BLaER1 (cell line): Measurements from ENCODE around the gene NDE1.
"Not testable (repeated sequence)": the region's sequence is repeated elsewhere in the genome, so short reads cannot be mapped to it uniquely, and the experiment has no call there.

Source experiments
- H3K27ac ChIP-seq: shearing (Covaris generic); formaldehyde crosslinking; 2 replicates; pipeline ENCODE4 v1.8.1; 2022
- H3K27me3 ChIP-seq: shearing (Covaris generic); formaldehyde crosslinking; 2 replicates; pipeline ENCODE4 v1.8.1; 2022
- H3K36me3 ChIP-seq: shearing (Covaris generic); formaldehyde crosslinking; 2 replicates; pipeline ENCODE4 v1.8.1; 2022
- H3K4me1 ChIP-seq: shearing (Covaris generic); formaldehyde crosslinking; 2 replicates; pipeline ENCODE4 v1.8.1; 2022
- H3K4me2 ChIP-seq: shearing (Covaris generic); formaldehyde crosslinking; 2 replicates; pipeline ENCODE4 v1.8.1; 2022
- H3K4me3 ChIP-seq: shearing (Covaris generic); formaldehyde crosslinking; 2 replicates; pipeline ENCODE4 v1.8.1; 2022
- H3K9ac ChIP-seq: shearing (Covaris generic); formaldehyde crosslinking; 2 replicates; pipeline ENCODE4 v1.8.1; 2022
- H3K9me3 ChIP-seq: shearing (Covaris generic); formaldehyde crosslinking; 2 replicates; pipeline ENCODE4 v1.8.1; 2022
- H4K20me1 ChIP-seq: shearing (Covaris generic); formaldehyde crosslinking; 2 replicates; pipeline ENCODE4 v1.8.1; 2022
- Cebpa-rat ChIP-seq: shearing (Covaris generic); IDR thresholded peaks from 2 replicates; pipeline ENCODE4 v1.8.1; 2022

NDE1 gene

DNA sequence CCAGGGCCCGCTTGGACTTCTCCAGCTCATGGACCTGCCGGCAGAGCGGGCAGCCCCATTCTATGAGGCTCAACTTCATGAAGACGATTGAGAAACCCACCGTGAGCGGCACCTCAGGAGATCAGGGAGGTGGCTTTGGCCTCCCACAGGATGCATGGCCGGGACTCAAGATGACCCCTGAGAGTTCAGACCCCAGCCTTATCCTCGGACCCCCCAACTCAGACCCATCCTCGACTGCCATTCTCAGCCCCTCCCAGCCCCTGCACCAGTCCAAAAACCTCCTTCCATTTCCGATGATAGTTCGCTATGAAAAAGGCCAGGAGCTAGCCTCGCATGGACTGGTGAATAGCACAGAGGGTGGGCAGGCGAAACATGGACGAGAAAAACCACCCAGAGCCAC lies 71.0 kb downstream of the NDE1 start:
- no peak overlapping the region for H3K4me2 ChIP-seq

DNA sequence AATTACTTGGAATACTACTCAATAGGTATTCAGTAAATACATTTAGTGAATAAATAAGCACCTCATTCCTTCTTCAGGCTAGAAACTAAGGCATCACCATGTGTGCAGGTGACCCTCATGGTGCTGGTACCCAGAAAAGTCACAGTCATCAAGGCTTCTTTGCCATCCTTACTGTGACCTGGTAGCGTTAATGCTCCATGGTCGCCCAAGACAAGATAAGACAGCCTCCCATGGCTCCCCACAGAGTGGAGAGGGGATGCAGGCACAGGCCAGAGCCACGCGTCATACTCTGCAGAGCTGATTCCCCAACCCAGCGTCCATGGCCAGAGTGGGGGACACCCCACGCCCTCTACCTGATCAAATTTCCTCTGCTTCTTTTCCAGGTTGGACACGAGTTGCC lies 73.8 kb downstream of the NDE1 start:
- H3K9ac ChIP-seq, result no peak overlapping the region
- no peak overlapping the region for H3K4me2 ChIP-seq
- H3K9me3 ChIP-seq, result no peaks in the 10 kb centered on the region
- H3K4me1 ChIP-seq, result peaks cover 13% of the 10 kb centered on the region
- H3K36me3 ChIP-seq, result peaks cover 66% of the 10 kb centered on the region
- H3K27ac ChIP-seq, result no peak overlapping the region
- H3K4me3 ChIP-seq, result no peak overlapping the region
- TF ChIP-seq Cebpa-rat, result no peak
- peaks cover 8% of the 10 kb centered on the region; the same call in 1 of the 2 replicates for H4K20me1 ChIP-seq
- H3K27me3 ChIP-seq, result no peaks in the 10 kb centered on the region

More for the DNA sequence above, 71.0 kb downstream of the NDE1 start:
- H3K9me3 ChIP-seq, result no peaks in the 10 kb centered on the region
- no peak overlapping the region for H3K4me3 ChIP-seq
- no peaks in the 10 kb centered on the region for H3K27me3 ChIP-seq
- H3K27ac ChIP-seq, result no peak overlapping the region
- H3K36me3 ChIP-seq, result peaks cover 75% of the 10 kb centered on the region
- no peak for TF ChIP-seq Cebpa-rat
- peaks cover 8% of the 10 kb centered on the region; the same call in 1 of the 2 replicates for H4K20me1 ChIP-seq
- no peak overlapping the region for H3K9ac ChIP-seq
- H3K4me1 ChIP-seq, result peaks cover 13% of the 10 kb centered on the region

DNA sequence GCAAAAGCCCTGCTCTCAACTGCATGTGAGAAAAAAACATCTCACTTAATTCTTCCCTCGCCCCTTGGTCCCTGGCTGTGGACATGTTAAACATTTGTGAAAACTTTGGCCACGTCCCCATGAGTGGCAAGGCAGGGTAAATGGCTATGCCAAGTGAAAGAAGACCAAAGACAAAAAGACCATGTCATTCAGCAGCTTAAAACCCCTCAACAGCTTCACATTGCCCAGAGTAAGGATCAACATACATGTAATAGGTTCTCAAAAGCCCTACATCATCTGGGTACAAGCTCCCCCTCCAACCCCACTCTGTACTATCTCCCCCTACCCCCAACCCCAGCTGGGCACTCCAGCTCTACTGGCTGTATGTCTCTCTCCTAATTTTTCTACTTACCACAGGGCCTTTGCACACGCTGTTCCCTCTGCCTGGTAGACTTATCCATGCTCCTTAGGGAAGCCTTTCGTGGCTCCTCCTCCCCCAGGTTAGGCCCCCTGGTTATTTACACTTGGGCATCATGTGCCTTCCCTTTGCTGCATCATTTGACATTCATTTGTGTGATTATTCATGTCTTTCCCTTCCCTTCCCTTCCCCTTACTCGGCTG lies 75.7 kb downstream of the NDE1 start:
- Histone ChIP-seq H3K4me3 (no peak overlapping the region), H3K9ac (no peak overlapping the region), H3K27ac (no peak overlapping the region), H3K36me3 (peaks cover 65% of the 10 kb centered on the region), H3K9me3 (no peaks in the 10 kb centered on the region), H4K20me1 (no peaks in the 10 kb centered on the region), H3K4me1 (no peaks in the 10 kb centered on the region), H3K4me2 (no peak overlapping the region), H3K27me3 (no peaks in the 10 kb centered on the region)
- TF ChIP-seq Cebpa-rat, result no peak

DNA sequence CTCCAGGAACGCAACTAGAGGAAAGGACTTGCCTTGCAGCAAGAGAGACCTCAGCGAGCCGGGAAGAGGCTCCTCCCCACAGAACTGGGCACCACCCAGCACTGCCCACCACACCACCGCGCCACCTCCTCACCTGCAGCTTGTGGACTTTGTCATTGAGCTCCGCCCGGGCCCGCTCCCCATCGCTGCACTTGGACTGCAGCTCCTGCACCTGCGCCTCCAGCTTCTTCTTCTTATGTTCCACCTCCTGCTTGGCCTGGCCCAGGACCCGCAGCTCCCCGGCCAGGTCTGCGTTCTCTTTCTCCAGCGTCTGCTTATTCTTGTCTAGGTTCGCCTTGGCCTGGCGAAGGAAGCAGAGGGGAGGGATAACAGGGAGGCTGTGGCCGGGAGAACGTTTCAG lies 76.7 kb downstream of the NDE1 start:
- Histone ChIP-seq H3K4me3 (no peak overlapping the region), H3K4me1 (no peaks in the 10 kb centered on the region), H3K4me2 (no peak overlapping the region), H3K9ac (no peak overlapping the region), H3K27ac (no peak overlapping the region), H3K36me3 (peaks cover 55% of the 10 kb centered on the region), H4K20me1 (no peaks in the 10 kb centered on the region), H3K9me3 (no peaks in the 10 kb centered on the region), H3K27me3 (no peaks in the 10 kb centered on the region)
- TF ChIP-seq Cebpa-rat, result no peak

DNA sequence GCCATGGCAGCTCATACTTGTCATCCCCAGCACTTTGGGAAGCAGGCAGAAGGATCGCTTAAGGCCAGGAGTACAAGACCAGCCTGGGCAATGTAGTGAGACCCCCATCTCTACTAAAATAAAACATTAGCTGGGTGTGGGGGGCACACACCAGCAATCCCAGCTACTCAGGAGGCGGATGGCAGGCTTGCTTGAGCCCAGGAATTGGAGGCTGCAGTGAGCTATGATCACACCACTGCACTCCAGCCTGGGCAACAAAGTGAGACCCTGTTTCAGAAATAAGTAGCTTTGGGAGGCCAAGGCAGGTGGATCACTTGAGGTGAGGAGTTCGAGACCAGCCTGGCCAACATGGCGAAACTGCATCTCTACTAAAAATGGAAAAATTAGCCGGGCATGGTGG lies 77.7 kb downstream of the NDE1 start:
- not testable (repeated sequence) for H3K9me3 ChIP-seq, H3K4me1 ChIP-seq, H3K9ac ChIP-seq, H3K27me3 ChIP-seq, H3K27ac ChIP-seq, H3K4me3 ChIP-seq, H3K4me2 ChIP-seq, H4K20me1 ChIP-seq
- H3K36me3 ChIP-seq, result peaks cover 52% of the 10 kb centered on the region

DNA sequence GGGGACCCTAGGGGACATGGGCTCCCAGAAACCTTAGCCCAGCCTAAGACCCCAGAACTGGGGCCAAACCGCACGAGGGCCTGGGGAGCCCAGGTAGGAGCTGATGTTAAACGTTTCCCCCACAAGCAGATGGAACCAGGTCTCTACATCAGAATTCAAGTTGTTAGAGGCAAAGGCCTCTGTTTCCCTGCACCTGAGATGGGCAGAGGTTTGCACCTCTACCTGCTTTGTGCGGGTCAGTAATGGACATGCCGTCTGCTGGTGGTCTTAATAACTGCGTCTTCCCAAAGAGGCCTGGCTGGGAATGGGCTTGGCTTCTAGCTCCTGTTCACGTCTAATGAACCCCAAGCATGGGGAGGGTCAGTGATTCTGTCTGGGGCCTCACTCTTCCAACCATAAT lies 79.1 kb downstream of the NDE1 start:
- Histone ChIP-seq H4K20me1 (no peaks in the 10 kb centered on the region), H3K27me3 (no peaks in the 10 kb centered on the region), H3K9ac (no peak overlapping the region), H3K9me3 (no peaks in the 10 kb centered on the region), H3K27ac (no peak overlapping the region), H3K4me1 (no peaks in the 10 kb centered on the region), H3K4me3 (no peak overlapping the region), H3K4me2 (no peak overlapping the region), H3K36me3 (peaks cover 54% of the 10 kb centered on the region)
- no peak for TF ChIP-seq Cebpa-rat

DNA sequence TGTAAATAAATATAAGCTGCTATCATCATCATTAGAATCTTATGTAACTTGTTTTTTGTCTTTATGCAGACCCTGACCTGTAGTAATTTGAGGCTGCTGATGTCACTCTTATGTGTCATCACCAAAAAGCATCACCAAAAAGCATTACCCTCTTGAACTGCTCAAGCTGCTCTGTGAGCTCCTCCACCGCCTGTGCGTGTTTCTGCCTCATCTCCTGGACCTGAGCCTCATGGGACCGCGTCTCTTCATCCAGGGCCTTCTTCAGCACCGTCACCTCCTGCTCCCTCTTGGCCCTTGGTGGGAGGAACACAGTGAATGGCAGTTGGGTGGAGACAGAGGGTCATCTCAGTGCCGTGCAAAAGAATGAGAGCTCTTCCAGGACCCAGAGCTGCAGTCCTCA lies 82.4 kb downstream of the NDE1 start:
- no peak overlapping the region for H3K9ac ChIP-seq
- TF ChIP-seq Cebpa-rat, result no peak

DNA sequence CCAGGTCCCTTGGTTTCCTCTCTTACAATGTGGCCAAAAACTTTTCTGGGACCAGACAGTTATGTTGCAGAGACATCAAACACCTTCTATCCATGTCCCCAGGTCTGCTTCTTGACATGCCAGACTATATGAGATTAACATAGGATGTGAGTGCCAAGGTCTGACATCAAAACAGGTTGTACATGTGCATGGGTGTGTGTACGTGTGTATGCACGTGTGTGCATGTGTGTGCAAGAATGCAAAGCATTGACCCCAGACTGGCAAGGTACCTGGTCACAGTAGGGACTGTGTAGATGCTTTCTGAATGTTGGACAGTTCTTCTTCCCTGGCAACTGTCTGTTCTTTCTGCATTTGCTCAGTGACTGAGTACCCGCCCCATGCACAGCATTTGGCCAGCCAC lies 85.6 kb downstream of the NDE1 start:
- H3K4me1 ChIP-seq, result peaks cover 35% of the 10 kb centered on the region
- no peak overlapping the region for H3K4me3 ChIP-seq
- no peak for TF ChIP-seq Cebpa-rat
- no peak overlapping the region for H3K27ac ChIP-seq
- no peaks in the 10 kb centered on the region for H3K27me3 ChIP-seq
- H3K9ac ChIP-seq, result no peak overlapping the region
- H3K4me2 ChIP-seq, result no peak overlapping the region
- H3K36me3 ChIP-seq, result peaks cover 20% of the 10 kb centered on the region
- H4K20me1 ChIP-seq, result no peaks in the 10 kb centered on the region
- peaks cover under 1% of the 10 kb centered on the region; the same call in 1 of the 2 replicates for H3K9me3 ChIP-seq

More for the DNA sequence above, 82.4 kb downstream of the NDE1 start:
- Histone ChIP-seq H3K4me1 (peaks cover 8% of the 10 kb centered on the region), H3K36me3 (peaks cover 31% of the 10 kb centered on the region), H4K20me1 (no peaks in the 10 kb centered on the region), H3K27me3 (no peaks in the 10 kb centered on the region), H3K9me3 (no peaks in the 10 kb centered on the region), H3K4me2 (no peak overlapping the region), H3K4me3 (no peak overlapping the region), H3K27ac (no peak overlapping the region)

DNA sequence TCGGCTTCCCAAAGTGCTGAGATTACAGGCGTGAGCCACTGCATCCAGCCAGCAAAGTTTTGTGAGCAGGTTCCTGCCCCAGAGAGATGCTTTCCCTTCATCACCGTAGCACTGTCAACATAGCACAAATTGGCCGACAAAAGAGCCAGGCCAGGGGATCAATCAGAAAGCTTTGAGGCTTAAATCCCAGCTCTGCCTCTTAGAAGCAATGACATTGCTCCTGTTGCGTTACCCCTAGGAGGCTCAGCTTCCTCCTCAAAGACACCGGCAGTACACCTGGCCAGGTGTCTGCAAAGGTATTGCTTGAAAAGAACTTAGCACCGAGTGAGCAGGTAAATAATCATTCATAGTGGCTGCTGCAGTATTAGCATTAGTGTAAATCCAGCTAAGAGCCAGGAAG lies 86.5 kb downstream of the NDE1 start:
- Histone ChIP-seq H3K36me3 (peaks cover 28% of the 10 kb centered on the region), H3K4me2 (no peak overlapping the region), H3K27me3 (no peaks in the 10 kb centered on the region), H3K4me1 (peaks cover 44% of the 10 kb centered on the region), H3K9ac (no peak overlapping the region), H3K4me3 (no peak overlapping the region), H3K27ac (no peak overlapping the region), H4K20me1 (no peaks in the 10 kb centered on the region), H3K9me3 (peaks cover 6% of the 10 kb centered on the region; the same call in 1 of the 2 replicates)
- no peak for TF ChIP-seq Cebpa-rat

DNA sequence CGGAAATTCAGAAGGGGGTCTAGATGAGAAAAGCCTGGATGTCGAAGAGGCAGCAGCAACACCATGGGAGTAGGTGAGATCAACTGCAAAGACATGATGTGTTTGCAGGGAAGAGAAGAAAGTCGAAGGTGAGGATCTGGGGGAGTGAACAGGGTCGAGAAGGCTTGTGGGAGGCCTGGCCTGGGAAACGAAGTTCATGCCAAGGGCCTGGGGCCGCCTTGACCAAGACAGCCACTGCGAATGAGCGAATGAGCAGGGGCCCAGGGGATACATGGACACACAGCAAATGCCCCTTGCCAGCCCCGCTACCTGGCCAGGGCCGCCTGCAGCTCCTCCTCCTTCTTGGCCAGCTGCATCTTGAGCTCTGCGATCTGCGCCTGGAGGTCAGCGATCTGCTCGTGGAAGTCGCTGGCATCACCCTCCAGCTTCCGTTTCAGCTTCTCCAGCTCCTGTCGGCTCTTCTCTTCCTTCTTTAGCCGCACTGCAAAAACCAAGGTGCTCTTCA lies 87.1 kb downstream of the NDE1 start:
- Histone ChIP-seq H3K36me3 (peaks cover 28% of the 10 kb centered on the region), H3K27ac (no peak overlapping the region), H3K9me3 (peaks cover 6% of the 10 kb centered on the region; the same call in 1 of the 2 replicates), H3K4me1 (peaks cover 51% of the 10 kb centered on the region), H4K20me1 (no peaks in the 10 kb centered on the region), H3K27me3 (no peaks in the 10 kb centered on the region), H3K4me3 (peak overlapping the region; percentile 12; the same call in 1 of the 2 replicates), H3K4me2 (peak overlapping the region; percentile 79), H3K9ac (no peak overlapping the region)
- no peak for TF ChIP-seq Cebpa-rat
